GM19193 (cell line): Measurements from ENCODE around the gene CRB1.

Experiments used
- POLR2A ChIP-seq: IDR thresholded peaks from 4 replicates; pipeline ENCODE4 v1.6.1; 2011; ENCODE audit not compliant: insufficient read depth, insufficient read length; ENCODE audit errors: extremely low read depth

CRB1 gene

GRCh38 chr1:197277166-197277565 lies 9.1 kb downstream of the CRB1 start:
- TF ChIP-seq POLR2A, result no peak

- no peak for TF ChIP-seq POLR2A
These were observed 16.3 kb downstream of the CRB1 start for GRCh38 chr1:197284325-197284724.

- TF ChIP-seq POLR2A, result no peak
These were observed 16.9 kb downstream of the CRB1 start for GRCh38 chr1:197284966-197285365.

- no peak for TF ChIP-seq POLR2A
These were observed 17.6 kb downstream of the CRB1 start for GRCh38 chr1:197285526-197286205.

- no peak for TF ChIP-seq POLR2A
These were observed 18.6 kb downstream of the CRB1 start for GRCh38 chr1:197286634-197287033.

GRCh38 chr1:197287863-197288262 lies 19.8 kb downstream of the CRB1 start:
- no peak for TF ChIP-seq POLR2A

- no peak for TF ChIP-seq POLR2A
These were observed 34.7 kb downstream of the CRB1 start for GRCh38 chr1:197302775-197303174.

- TF ChIP-seq POLR2A, result no peak
These were observed 35.4 kb downstream of the CRB1 start for GRCh38 chr1:197303463-197303862.

GRCh38 chr1:197304638-197305200 lies 36.7 kb downstream of the CRB1 start:
- TF ChIP-seq POLR2A, result no peak

GRCh38 chr1:197305925-197306324 lies 37.9 kb downstream of the CRB1 start:
- TF ChIP-seq POLR2A, result no peak

GRCh38 chr1:197306381-197307062 lies 38.5 kb downstream of the CRB1 start:
- TF ChIP-seq POLR2A, result no peak

- TF ChIP-seq POLR2A, result no peak
These were observed 39.1 kb downstream of the CRB1 start for GRCh38 chr1:197307136-197307535.

- TF ChIP-seq POLR2A, result no peak
These were observed 39.5 kb downstream of the CRB1 start for GRCh38 chr1:197307551-197307950.

- TF ChIP-seq POLR2A, result no peak
These were observed 43.0 kb downstream of the CRB1 start for GRCh38 chr1:197311081-197311480.

GRCh38 chr1:197312163-197312562 lies 44.1 kb downstream of the CRB1 start:
- TF ChIP-seq POLR2A, result no peak

GRCh38 chr1:197313713-197314112 lies 45.7 kb downstream of the CRB1 start:
- no peak for TF ChIP-seq POLR2A
